Measurements from ENCODE around the gene GALNT10. TPM values are rescaled to one million over a fixed set of nuclear protein-coding genes. Genes with fewer than 3 reads are reported as not detected.

Gene GALNT10
- total and polyA plus RNA-seq, 2 donors (not counting 1 experiment from before 2014, with no cell fraction given), result 18.3 to 35.8 TPM

DNA sequence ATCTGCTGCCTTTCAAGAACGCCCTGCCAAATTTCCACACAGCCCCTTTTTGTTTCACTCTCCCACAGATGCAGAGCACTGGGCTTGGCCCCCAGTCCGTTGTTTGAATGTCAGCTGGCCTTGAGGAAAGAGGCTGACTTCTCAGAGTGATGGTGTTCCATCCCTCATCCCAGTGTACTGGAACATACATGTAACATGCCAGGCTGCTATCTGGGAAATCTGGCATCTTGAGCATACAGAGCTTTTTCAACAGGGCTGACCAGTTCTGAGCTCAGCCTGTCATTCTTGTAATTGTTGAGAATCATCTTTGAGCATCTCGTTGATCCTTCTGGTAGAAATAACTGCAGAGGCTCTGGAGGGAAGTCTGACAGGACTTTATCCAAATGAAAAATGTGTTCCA lies 2.8 kb downstream of the GALNT10 start:
- Histone ChIP-seq H3K27me3 (ENCODE audit: control insufficient read depth, insufficient read depth, low read length) (no peaks in the 10 kb centered on the region), H4K20me1 (ENCODE audit: control insufficient read depth, extremely low read depth, insufficient read depth, low read length) (no peaks in the 10 kb centered on the region), H3K4me2 (ENCODE audit: extremely low read depth, insufficient read depth, low read length) (peak overlapping the region; percentile 25), H3K36me3 (ENCODE audit: control insufficient read depth, insufficient read depth, low read length) (peaks cover 3% of the 10 kb centered on the region), H3K9ac (ENCODE audit: insufficient read depth, low read length) (no peak overlapping the region), H3K79me2 (ENCODE audit: control insufficient read depth, insufficient read depth, low read length) (peaks cover 4% of the 10 kb centered on the region), H3K4me3 (replicated peaks in 1 of 4; ENCODE audit: control extremely low read depth in 1 of 4, insufficient read depth in 1 of 4, low read depth in 3 of 4, low read length in 4 of 4) (no peak overlapping the region), H2AFZ (ENCODE audit: low read length) (no peak overlapping the region), H3K4me1 (ENCODE audit: control insufficient read depth, extremely low read depth, insufficient read depth, low read length) (peaks cover 8% of the 10 kb centered on the region), H3K9me3 (ENCODE audit: control insufficient read depth, insufficient read depth, low read depth, low read length) (no peaks in the 10 kb centered on the region), H3K27ac (ENCODE audit: insufficient read depth, low read length) (no peak overlapping the region)
- no peak for TF ChIP-seq EZH2 (IDR thresholded peaks at IDR 0.05; ENCODE audit: low read length, missing control alignments)
- TF ChIP-seq, protein P1, sequence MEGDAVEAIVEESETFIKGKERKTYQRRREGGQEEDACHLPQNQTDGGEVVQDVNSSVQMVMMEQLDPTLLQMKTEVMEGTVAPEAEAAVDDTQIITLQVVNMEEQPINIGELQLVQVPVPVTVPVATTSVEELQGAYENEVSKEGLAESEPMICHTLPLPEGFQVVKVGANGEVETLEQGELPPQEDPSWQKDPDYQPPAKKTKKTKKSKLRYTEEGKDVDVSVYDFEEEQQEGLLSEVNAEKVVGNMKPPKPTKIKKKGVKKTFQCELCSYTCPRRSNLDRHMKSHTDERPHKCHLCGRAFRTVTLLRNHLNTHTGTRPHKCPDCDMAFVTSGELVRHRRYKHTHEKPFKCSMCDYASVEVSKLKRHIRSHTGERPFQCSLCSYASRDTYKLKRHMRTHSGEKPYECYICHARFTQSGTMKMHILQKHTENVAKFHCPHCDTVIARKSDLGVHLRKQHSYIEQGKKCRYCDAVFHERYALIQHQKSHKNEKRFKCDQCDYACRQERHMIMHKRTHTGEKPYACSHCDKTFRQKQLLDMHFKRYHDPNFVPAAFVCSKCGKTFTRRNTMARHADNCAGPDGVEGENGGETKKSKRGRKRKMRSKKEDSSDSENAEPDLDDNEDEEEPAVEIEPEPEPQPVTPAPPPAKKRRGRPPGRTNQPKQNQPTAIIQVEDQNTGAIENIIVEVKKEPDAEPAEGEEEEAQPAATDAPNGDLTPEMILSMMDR (conservative IDR thresholded peaks at IDR 0.05 in 1 of 2, IDR thresholded peaks at IDR 0.05 in 1 of 2; ENCODE audit: low read depth in 1 of 2, low read length in 2 of 2), result no peak
- DNase-seq (ENCODE audit: low read depth in 2 of 2), result no peak

GRCh38 chr5:154193701-154194121 lies 3.2 kb downstream of the GALNT10 start:
- DNase-seq (ENCODE audit: low read depth in 2 of 2), result no peak
- Histone ChIP-seq H3K27ac (ENCODE audit: insufficient read depth, low read length) (no peak overlapping the region), H3K4me1 (ENCODE audit: control insufficient read depth, extremely low read depth, insufficient read depth, low read length) (peaks cover 12% of the 10 kb centered on the region), H3K9ac (ENCODE audit: insufficient read depth, low read length) (no peak overlapping the region), H3K4me2 (ENCODE audit: extremely low read depth, insufficient read depth, low read length) (no peak overlapping the region), H3K9me3 (ENCODE audit: control insufficient read depth, insufficient read depth, low read depth, low read length) (no peaks in the 10 kb centered on the region), H3K36me3 (ENCODE audit: control insufficient read depth, insufficient read depth, low read length) (peaks cover 3% of the 10 kb centered on the region), H3K4me3 (replicated peaks in 1 of 4; ENCODE audit: control extremely low read depth in 1 of 4, insufficient read depth in 1 of 4, low read depth in 3 of 4, low read length in 4 of 4) (no peak overlapping the region), H3K79me2 (ENCODE audit: control insufficient read depth, insufficient read depth, low read length) (peaks cover 4% of the 10 kb centered on the region), H4K20me1 (ENCODE audit: control insufficient read depth, extremely low read depth, insufficient read depth, low read length) (no peaks in the 10 kb centered on the region), H2AFZ (ENCODE audit: low read length) (no peak overlapping the region), H3K27me3 (ENCODE audit: control insufficient read depth, insufficient read depth, low read length) (no peaks in the 10 kb centered on the region)
- TF ChIP-seq EZH2 (IDR thresholded peaks at IDR 0.05; ENCODE audit: low read length, missing control alignments), result no peak
- TF ChIP-seq, protein P1 (conservative IDR thresholded peaks at IDR 0.05 in 1 of 2, IDR thresholded peaks at IDR 0.05 in 1 of 2; ENCODE audit: low read depth in 1 of 2, low read length in 2 of 2), result no peak

GRCh38 chr5:154194345-154195329 lies 4.1 kb downstream of the GALNT10 start:
- H4K20me1 ChIP-seq (ENCODE audit: control insufficient read depth, extremely low read depth, insufficient read depth, low read length), result no peaks in the 10 kb centered on the region
- H3K4me2 ChIP-seq (ENCODE audit: extremely low read depth, insufficient read depth, low read length), result no peak overlapping the region
- no peak overlapping the region for H2AFZ ChIP-seq (ENCODE audit: low read length)
- peaks cover 3% of the 10 kb centered on the region for H3K36me3 ChIP-seq (ENCODE audit: control insufficient read depth, insufficient read depth, low read length)
- H3K27me3 ChIP-seq (ENCODE audit: control insufficient read depth, insufficient read depth, low read length), result no peaks in the 10 kb centered on the region
- DNase-seq (ENCODE audit: low read depth in 2 of 2), result peak; percentile 52 to 88
- TF ChIP-seq EZH2 (IDR thresholded peaks at IDR 0.05; ENCODE audit: low read length, missing control alignments), result no peak
- TF ChIP-seq, protein P1 (conservative IDR thresholded peaks at IDR 0.05 in 1 of 2, IDR thresholded peaks at IDR 0.05 in 1 of 2; ENCODE audit: low read depth in 1 of 2, low read length in 2 of 2), result no peak
- no peak overlapping the region for H3K27ac ChIP-seq (ENCODE audit: insufficient read depth, low read length)
- H3K4me1 ChIP-seq (ENCODE audit: control insufficient read depth, extremely low read depth, insufficient read depth, low read length), result peaks cover 17% of the 10 kb centered on the region
- no peak overlapping the region for H3K9ac ChIP-seq (ENCODE audit: insufficient read depth, low read length)
- no peaks in the 10 kb centered on the region for H3K9me3 ChIP-seq (ENCODE audit: control insufficient read depth, insufficient read depth, low read depth, low read length)
- H3K79me2 ChIP-seq (ENCODE audit: control insufficient read depth, insufficient read depth, low read length), result peaks cover 4% of the 10 kb centered on the region
- H3K4me3 ChIP-seq (replicated peaks in 1 of 4; ENCODE audit: control extremely low read depth in 1 of 4, insufficient read depth in 1 of 4, low read depth in 3 of 4, low read length in 4 of 4), result no peak overlapping the region

Data from fibroblast of lung (primary cell).